HG02798 (cell line): ENCODE measurements around the gene MRPL23.

Experiments
- ATAC-seq: cut with Tn5 transposase; IDR thresholded peaks from one replicate; pipeline ENCODE4 v1.9.1; 2021; ENCODE audit warnings: mild to moderate bottlenecking; ENCODE audit not compliant: unreplicated experiment, poor library complexity

The MRPL23 gene

GRCh38 chr11:1988174-1988573 lies 41.0 kb downstream of the MRPL23 start:
- ATAC-seq, result no peak

GRCh38 chr11:1988667-1989317 lies 41.7 kb downstream of the MRPL23 start:
- ATAC-seq, result no peak

GRCh38 chr11:1989953-1990352 lies 42.8 kb downstream of the MRPL23 start:
- ATAC-seq, result no peak

- no peak for ATAC-seq
These were observed 43.9 kb downstream of the MRPL23 start for GRCh38 chr11:1990872-1991578.

- ATAC-seq, result no peak
These were observed 45.0 kb downstream of the MRPL23 start for GRCh38 chr11:1992111-1992510.

GRCh38 chr11:1994121-1994520 lies 47.0 kb downstream of the MRPL23 start:
- ATAC-seq, result no peak

- no peak for ATAC-seq
These were observed 50.6 kb downstream of the MRPL23 start, which contains the start of gene H19 for GRCh38 chr11:1997755-1998154. Gene H19 (minus strand): TSS chr11:1997842.

- no peak for ATAC-seq
These were observed 51.2 kb downstream of the MRPL23 start for GRCh38 chr11:1998290-1998689.

- no peak for ATAC-seq
These were observed 51.7 kb downstream of the MRPL23 start for GRCh38 chr11:1998861-1999260.

GRCh38 chr11:2002042-2002776 lies 55.1 kb downstream of the MRPL23 start:
- ATAC-seq, result no peak

- no peak for ATAC-seq
These were observed 55.7 kb downstream of the MRPL23 start for GRCh38 chr11:2002807-2003206.

- ATAC-seq, result no peak
These were observed 57.3 kb downstream of the MRPL23 start for GRCh38 chr11:2004466-2004865.
